HL-60 (cell line): ENCODE results near the gene STK24.

ENCODE experiments used
- DNase-seq, 2 experiments: peaks; one replicate each; pipeline ENCODE4 v3.0.0-alpha.2; 2010 to 2020; ENCODE audit warnings: low read depth in 1 of 2, low spot score in 1 of 2
- H3K27ac ChIP-seq: fragments of 250-450 bp; sonication (Bioruptor Pico); replicated peaks from 2 replicates; pipeline ENCODE4 v1.5.1; 2020; ENCODE audit warnings: mild to moderate bottlenecking, moderate library complexity
- H3K27me3 ChIP-seq: fragments of 250-450 bp; sonication (Bioruptor Pico); 2 replicates; pipeline ENCODE4 v1.5.1; 2021; ENCODE audit warnings: mild to moderate bottlenecking, moderate library complexity; ENCODE audit not compliant: insufficient read depth, poor library complexity, severe bottlenecking
- H3K4me3 ChIP-seq: replicated peaks from 2 replicates; pipeline ENCODE4 v1.5.1; 2011; ENCODE audit warnings: mild to moderate bottlenecking, control low read depth, low read length; ENCODE audit not compliant: insufficient read depth
- GABPA ChIP-seq: IDR thresholded peaks from 2 replicates; pipeline ENCODE4 v1.6.1; 2012; ENCODE audit warnings: low read depth
- POLR2AphosphoS5 ChIP-seq: IDR thresholded peaks from 2 replicates; pipeline ENCODE4 v1.6.1; 2012; ENCODE audit warnings: low read depth
- SPI1 ChIP-seq: IDR thresholded peaks from 2 replicates; pipeline ENCODE4 v1.6.1; 2012; ENCODE audit warnings: low read depth, mild to moderate bottlenecking, borderline replicate concordance
- TF ChIP-seq, protein P1 (sequence below): IDR thresholded peaks from one replicate; pipeline ENCODE4 v1.5.1; 2011; ENCODE audit warnings: low read length, control low read depth, inconsistent platforms; ENCODE audit not compliant: insufficient read depth
- TF ChIP-seq, protein P2 (sequence below): IDR thresholded peaks from 2 replicates; pipeline ENCODE4 v1.6.1; 2012; ENCODE audit warnings: low read depth; ENCODE audit not compliant: insufficient replicate concordance

STK24 gene

DNA sequence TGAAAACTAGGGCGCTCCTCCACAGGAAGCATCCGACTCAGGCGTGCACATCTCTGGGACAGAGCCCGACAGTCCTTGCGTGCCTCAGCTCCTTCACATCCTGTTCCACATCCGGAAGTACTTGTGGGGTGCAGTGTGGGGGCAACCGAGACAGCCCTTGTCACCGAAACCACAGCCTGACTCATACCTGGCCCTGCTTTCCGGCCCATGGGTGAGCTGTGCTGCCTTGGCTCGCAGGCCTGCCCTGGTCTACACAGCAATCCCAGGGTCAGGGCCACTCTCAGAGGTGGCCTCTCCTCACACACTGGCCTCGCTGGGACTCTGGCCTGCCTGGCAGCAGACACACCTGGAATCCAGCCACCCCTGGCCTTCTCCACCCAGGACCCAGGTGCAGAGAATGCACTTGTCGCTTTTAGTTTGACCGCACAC is 100.4 kb downstream of the STK24 start:
- Histone ChIP-seq H3K27me3 (no peaks in the 10 kb centered on the region), H3K27ac (no peak overlapping the region), H3K4me3 (no peak overlapping the region)
- DNase-seq = peak; percentile 73 to 93
- TF ChIP-seq POLR2AphosphoS5 = peak; percentile 97
- peak; percentile 75 for TF ChIP-seq GABPA
- TF ChIP-seq, protein P1, sequence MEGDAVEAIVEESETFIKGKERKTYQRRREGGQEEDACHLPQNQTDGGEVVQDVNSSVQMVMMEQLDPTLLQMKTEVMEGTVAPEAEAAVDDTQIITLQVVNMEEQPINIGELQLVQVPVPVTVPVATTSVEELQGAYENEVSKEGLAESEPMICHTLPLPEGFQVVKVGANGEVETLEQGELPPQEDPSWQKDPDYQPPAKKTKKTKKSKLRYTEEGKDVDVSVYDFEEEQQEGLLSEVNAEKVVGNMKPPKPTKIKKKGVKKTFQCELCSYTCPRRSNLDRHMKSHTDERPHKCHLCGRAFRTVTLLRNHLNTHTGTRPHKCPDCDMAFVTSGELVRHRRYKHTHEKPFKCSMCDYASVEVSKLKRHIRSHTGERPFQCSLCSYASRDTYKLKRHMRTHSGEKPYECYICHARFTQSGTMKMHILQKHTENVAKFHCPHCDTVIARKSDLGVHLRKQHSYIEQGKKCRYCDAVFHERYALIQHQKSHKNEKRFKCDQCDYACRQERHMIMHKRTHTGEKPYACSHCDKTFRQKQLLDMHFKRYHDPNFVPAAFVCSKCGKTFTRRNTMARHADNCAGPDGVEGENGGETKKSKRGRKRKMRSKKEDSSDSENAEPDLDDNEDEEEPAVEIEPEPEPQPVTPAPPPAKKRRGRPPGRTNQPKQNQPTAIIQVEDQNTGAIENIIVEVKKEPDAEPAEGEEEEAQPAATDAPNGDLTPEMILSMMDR = no peak
- no peak for TF ChIP-seq SPI1

DNA sequence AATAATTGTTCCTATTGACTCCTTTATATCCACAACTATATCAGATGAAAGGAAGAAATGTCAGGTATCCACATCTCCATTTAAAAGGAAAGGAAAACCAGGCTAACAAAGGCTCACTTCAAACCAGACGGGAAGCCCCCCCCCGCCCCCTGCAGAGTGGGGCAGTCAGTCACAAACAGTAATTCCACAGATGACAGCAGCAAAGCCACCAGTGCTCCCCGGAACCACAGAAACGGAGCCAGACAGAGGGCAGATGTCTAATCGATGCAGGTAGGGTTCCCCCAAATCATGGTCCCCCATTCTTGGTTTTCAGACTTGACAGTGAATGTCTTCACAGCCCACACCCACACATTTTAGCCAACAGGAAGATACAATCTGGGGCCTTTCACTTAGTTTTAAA is 100.8 kb downstream of the STK24 start:
- H3K27ac ChIP-seq = no peak overlapping the region

DNA sequence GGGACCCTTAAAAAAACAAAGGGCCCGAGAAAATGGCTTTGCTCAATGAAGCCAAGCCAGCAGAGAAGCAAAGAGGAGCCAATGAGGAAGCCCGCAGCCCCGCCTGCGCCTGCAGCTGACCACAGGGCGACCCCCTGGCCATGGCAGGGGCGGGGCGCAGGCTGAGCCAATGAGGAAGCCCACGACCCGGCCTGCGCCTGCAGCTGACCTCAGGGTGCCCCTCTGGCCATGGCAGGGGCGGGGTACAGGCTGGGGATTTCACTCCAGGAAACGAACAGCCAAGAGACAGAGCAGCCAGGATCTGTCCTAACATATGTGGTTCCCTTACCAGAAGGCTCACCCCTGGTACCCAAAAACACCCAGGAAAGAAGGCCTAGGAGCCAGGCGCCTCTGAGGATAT is 101.4 kb downstream of the STK24 start:
- no peak overlapping the region for H3K27ac ChIP-seq
- no peak for DNase-seq
- TF ChIP-seq POLR2AphosphoS5 (no peak), SPI1 (no peak), GABPA (no peak)
- TF ChIP-seq, protein P1 = no peak
- TF ChIP-seq, protein P2, sequence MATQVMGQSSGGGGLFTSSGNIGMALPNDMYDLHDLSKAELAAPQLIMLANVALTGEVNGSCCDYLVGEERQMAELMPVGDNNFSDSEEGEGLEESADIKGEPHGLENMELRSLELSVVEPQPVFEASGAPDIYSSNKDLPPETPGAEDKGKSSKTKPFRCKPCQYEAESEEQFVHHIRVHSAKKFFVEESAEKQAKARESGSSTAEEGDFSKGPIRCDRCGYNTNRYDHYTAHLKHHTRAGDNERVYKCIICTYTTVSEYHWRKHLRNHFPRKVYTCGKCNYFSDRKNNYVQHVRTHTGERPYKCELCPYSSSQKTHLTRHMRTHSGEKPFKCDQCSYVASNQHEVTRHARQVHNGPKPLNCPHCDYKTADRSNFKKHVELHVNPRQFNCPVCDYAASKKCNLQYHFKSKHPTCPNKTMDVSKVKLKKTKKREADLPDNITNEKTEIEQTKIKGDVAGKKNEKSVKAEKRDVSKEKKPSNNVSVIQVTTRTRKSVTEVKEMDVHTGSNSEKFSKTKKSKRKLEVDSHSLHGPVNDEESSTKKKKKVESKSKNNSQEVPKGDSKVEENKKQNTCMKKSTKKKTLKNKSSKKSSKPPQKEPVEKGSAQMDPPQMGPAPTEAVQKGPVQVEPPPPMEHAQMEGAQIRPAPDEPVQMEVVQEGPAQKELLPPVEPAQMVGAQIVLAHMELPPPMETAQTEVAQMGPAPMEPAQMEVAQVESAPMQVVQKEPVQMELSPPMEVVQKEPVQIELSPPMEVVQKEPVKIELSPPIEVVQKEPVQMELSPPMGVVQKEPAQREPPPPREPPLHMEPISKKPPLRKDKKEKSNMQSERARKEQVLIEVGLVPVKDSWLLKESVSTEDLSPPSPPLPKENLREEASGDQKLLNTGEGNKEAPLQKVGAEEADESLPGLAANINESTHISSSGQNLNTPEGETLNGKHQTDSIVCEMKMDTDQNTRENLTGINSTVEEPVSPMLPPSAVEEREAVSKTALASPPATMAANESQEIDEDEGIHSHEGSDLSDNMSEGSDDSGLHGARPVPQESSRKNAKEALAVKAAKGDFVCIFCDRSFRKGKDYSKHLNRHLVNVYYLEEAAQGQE = no peak
- no peaks in the 10 kb centered on the region for H3K27me3 ChIP-seq
- no peak overlapping the region for H3K4me3 ChIP-seq

More for the DNA sequence above, 100.8 kb downstream of the STK24 start:
- no peak for DNase-seq
- Histone ChIP-seq H3K4me3 (no peak overlapping the region), H3K27me3 (no peaks in the 10 kb centered on the region)
- TF ChIP-seq POLR2AphosphoS5 = no peak
- TF ChIP-seq, protein P2 = no peak
- no peak for TF ChIP-seq SPI1
- TF ChIP-seq, protein P1 = no peak
- no peak for TF ChIP-seq GABPA

DNA sequence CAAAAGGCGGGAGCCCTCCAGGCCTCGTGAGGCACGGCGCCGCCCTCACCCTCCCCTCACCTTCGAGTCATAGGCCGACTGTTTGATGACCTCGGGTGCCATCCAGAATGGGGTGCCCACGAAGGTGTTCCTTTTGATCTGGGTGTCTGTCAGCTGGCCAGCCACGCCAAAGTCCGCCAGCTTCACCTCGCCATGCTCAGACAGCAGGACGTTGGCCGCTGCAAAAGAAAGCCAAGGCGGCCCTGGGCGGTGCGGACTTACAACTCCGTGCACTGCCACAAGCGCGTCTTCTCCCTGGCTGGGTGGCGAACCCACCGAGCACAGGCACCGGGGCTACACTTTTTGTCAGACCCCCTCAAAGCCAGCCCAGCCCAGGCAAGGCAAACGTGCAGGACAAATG is 102.1 kb downstream of the STK24 start:
- H3K27ac ChIP-seq = no peak overlapping the region
- H3K27me3 ChIP-seq = no peaks in the 10 kb centered on the region
- TF ChIP-seq SPI1 = no peak
- TF ChIP-seq, protein P1 = no peak
- TF ChIP-seq POLR2AphosphoS5 = no peak
- no peak for TF ChIP-seq GABPA
- TF ChIP-seq, protein P2 = no peak
- no peak for DNase-seq
- no peak overlapping the region for H3K4me3 ChIP-seq
